Measurements from ENCODE around the gene PIM3. TPM values are rescaled to one million over a fixed set of nuclear protein-coding genes. Genes with fewer than 3 reads are reported as not detected.
A peak's percentile ranks its signal among the peaks of the same experiment; 100 is the strongest.

PIM3 gene
- total RNA-seq, 2 experiments from 2014 or later: 224 to 230 TPM

GRCh38 chr22:49913446-49913845 lies 47.1 kb upstream of the PIM3 start:
- no peaks in the 10 kb centered on the region for H3K27me3 ChIP-seq (ENCODE audit: control insufficient read depth in 1 of 2, insufficient read depth in 2 of 2, low read length in 2 of 2)
- TF ChIP-seq, protein P1, sequence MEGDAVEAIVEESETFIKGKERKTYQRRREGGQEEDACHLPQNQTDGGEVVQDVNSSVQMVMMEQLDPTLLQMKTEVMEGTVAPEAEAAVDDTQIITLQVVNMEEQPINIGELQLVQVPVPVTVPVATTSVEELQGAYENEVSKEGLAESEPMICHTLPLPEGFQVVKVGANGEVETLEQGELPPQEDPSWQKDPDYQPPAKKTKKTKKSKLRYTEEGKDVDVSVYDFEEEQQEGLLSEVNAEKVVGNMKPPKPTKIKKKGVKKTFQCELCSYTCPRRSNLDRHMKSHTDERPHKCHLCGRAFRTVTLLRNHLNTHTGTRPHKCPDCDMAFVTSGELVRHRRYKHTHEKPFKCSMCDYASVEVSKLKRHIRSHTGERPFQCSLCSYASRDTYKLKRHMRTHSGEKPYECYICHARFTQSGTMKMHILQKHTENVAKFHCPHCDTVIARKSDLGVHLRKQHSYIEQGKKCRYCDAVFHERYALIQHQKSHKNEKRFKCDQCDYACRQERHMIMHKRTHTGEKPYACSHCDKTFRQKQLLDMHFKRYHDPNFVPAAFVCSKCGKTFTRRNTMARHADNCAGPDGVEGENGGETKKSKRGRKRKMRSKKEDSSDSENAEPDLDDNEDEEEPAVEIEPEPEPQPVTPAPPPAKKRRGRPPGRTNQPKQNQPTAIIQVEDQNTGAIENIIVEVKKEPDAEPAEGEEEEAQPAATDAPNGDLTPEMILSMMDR (IDR thresholded peaks at IDR 0.05): no peak
- ChIA-PET CTCF (no interaction called here), POLR2A (no interaction called here)
- no peaks in the 10 kb centered on the region for H3K9me3 Mint-ChIP-seq
- H3K4me1 ChIP-seq (ENCODE audit: insufficient read depth, low read length): peaks cover 12% of the 10 kb centered on the region
- DNase-seq: no peak
- ATAC-seq (ENCODE audit: poor library complexity): no peak
- no peaks in the 10 kb centered on the region for H3K9me3 ChIP-seq (ENCODE audit: control insufficient read depth in 1 of 2, insufficient read depth in 1 of 2, low read length in 2 of 2)
- no peak overlapping the region for H3K4me3 Mint-ChIP-seq
- no peak overlapping the region for H3K27ac Mint-ChIP-seq
- H3K36me3 ChIP-seq (ENCODE audit: insufficient read depth, low read length): peaks cover 46% of the 10 kb centered on the region
- H3K27ac ChIP-seq (ENCODE audit: low read depth in 1 of 2, low read length in 2 of 2): no peak overlapping the region
- intact Hi-C loops (cut with DNase I, micrococcal nuclease): no loop called here
- peaks cover 11% of the 10 kb centered on the region for H3K4me1 Mint-ChIP-seq (ENCODE audit: low read depth)
- H3K36me3 Mint-ChIP-seq (ENCODE audit: low read depth): peaks cover 32% of the 10 kb centered on the region
- no peaks in the 10 kb centered on the region for H3K27me3 Mint-ChIP-seq
- no peak overlapping the region for H3K4me3 ChIP-seq (ENCODE audit: low read length)

DNA sequence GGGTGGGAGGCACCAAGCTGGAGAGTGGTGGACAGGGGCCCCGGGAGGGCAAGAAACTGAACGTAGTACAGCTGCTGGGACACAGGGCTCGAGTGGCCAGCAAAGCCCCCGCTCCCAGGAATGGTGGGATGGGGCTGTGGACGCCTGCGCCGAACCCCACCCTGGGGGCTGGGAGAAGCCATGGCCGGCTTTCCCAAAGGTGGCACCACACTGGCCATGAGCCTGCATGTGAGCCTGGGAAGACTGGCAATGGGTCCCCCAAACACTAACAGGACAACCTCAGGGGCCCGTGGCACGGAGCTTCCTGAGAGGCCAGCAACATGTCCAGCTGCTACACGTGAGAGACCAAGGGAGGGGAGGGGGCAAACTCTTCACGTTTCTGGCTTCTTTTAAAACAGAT lies 46.3 kb upstream of the PIM3 start:
- DNase-seq (no peak), ATAC-seq (ENCODE audit: poor library complexity) (no peak)
- ChIA-PET POLR2A (interaction anchor here (0.9 kb wide), 1 partner anchor 11 kb away, joined by 4 read pairs; no protein-coding TSS in a partner anchor), CTCF (interaction anchor here (1.2 kb wide), 1 partner anchor 116 kb away, joined by 3 read pairs; no protein-coding TSS in a partner anchor)
- Histone ChIP-seq H3K4me3 (ENCODE audit: low read length) (no peak overlapping the region), H3K9me3 (ENCODE audit: control insufficient read depth in 1 of 2, insufficient read depth in 1 of 2, low read length in 2 of 2) (no peaks in the 10 kb centered on the region), H3K4me1 (ENCODE audit: insufficient read depth, low read length) (peaks cover 18% of the 10 kb centered on the region), H3K36me3 (ENCODE audit: insufficient read depth, low read length) (peaks cover 39% of the 10 kb centered on the region), H3K27ac (ENCODE audit: low read depth in 1 of 2, low read length in 2 of 2) (no peak overlapping the region), H3K27me3 (ENCODE audit: control insufficient read depth in 1 of 2, insufficient read depth in 2 of 2, low read length in 2 of 2) (no peaks in the 10 kb centered on the region)
- peaks cover 29% of the 10 kb centered on the region for H3K36me3 Mint-ChIP-seq (ENCODE audit: low read depth)
- H3K27me3 Mint-ChIP-seq: no peaks in the 10 kb centered on the region
- TF ChIP-seq, protein P1 (IDR thresholded peaks at IDR 0.05): no peak
- H3K4me3 Mint-ChIP-seq: peak overlapping the region; percentile 34
- intact Hi-C loops (cut with DNase I, micrococcal nuclease): no loop called here
- peaks cover 11% of the 10 kb centered on the region for H3K4me1 Mint-ChIP-seq (ENCODE audit: low read depth)
- H3K27ac Mint-ChIP-seq: no peak overlapping the region
- no peaks in the 10 kb centered on the region for H3K9me3 Mint-ChIP-seq

DNA sequence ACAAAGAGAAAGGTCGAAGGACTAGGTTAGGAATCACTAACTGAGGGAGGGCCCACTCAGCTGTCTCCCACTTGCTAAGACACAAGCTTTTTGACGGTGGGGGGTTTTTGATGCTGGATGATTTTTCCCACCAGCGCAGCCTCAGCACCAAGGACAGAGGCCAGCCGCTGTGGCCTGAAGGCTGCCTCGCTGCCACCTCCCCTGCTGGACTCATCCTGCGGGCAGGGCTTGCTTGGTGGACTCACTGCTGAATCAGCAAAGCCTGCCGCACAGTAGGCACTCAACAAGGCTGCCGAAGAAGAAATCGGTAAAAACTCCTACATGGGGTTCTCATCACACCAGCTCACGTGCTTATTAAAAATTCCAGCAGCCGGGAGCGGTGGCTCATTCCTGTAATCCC lies 45.0 kb upstream of the PIM3 start:
- peaks cover 21% of the 10 kb centered on the region for H3K4me1 Mint-ChIP-seq (ENCODE audit: low read depth)
- peaks cover 36% of the 10 kb centered on the region for H3K36me3 ChIP-seq (ENCODE audit: insufficient read depth, low read length)
- peaks cover 24% of the 10 kb centered on the region for H3K4me1 ChIP-seq (ENCODE audit: insufficient read depth, low read length)
- H3K27ac ChIP-seq (ENCODE audit: low read depth in 1 of 2, low read length in 2 of 2): no peak overlapping the region
- H3K9me3 Mint-ChIP-seq: no peaks in the 10 kb centered on the region
- no peak overlapping the region for H3K27ac Mint-ChIP-seq
- ATAC-seq (ENCODE audit: poor library complexity): no peak
- POLR2A ChIA-PET: interaction anchor here (0.5 to 1.1 kb wide), 3 partner anchors 21 to 448 kb away, joined by 3 read pairs; no protein-coding TSS in a partner anchor
- H3K4me3 ChIP-seq (ENCODE audit: low read length): no peak overlapping the region
- intact Hi-C loops (cut with DNase I, micrococcal nuclease): loop anchor here (5.0 kb wide), 4 partner anchors 63 to 272 kb away; partner anchors contain the start of genes BRD1 (in 2 of the 2), TRABD (in 1 of the 2) and ZBED4 (in 1 of the 2)
- no peaks in the 10 kb centered on the region for H3K27me3 ChIP-seq (ENCODE audit: control insufficient read depth in 1 of 2, insufficient read depth in 2 of 2, low read length in 2 of 2)
- peak overlapping the region; percentile 25 for H3K4me3 Mint-ChIP-seq
- H3K27me3 Mint-ChIP-seq: no peaks in the 10 kb centered on the region
- no peak for DNase-seq
- CTCF ChIA-PET: interaction anchor here (1.2 kb wide), 1 partner anchor 115 kb away, joined by 3 read pairs; no protein-coding TSS in a partner anchor
- H3K36me3 Mint-ChIP-seq (ENCODE audit: low read depth): peaks cover 20% of the 10 kb centered on the region
- TF ChIP-seq, protein P1 (IDR thresholded peaks at IDR 0.05): no peak
- no peaks in the 10 kb centered on the region for H3K9me3 ChIP-seq (ENCODE audit: control insufficient read depth in 1 of 2, insufficient read depth in 1 of 2, low read length in 2 of 2)
